CD4-positive, alpha-beta T cell (primary cell): ENCODE data around the gene STARD3. TPM values are rescaled to one million over a fixed set of nuclear protein-coding genes. Genes with fewer than 3 reads are reported as not detected.
A peak's percentile ranks its signal among the peaks of the same experiment; 100 is the strongest.

Source experiments
- ATAC-seq: fragments of 200-7000 bp; cut with Tn5 transposase; one replicate; pipeline ENCODE4 v1.10.0; 2022; ENCODE audit warnings: mild to moderate bottlenecking; ENCODE audit not compliant: poor library complexity
- CTCF ChIA-PET: fragments of 350-600 bp; sonication (Branson Sonifier 250); formaldehyde crosslinking; loops from one replicate; lab custom pipeline; 2021; ENCODE audit warnings: antibody characterized with exemption, inconsistent platforms; lab: Charles Lee
- POLR2A ChIA-PET: fragments of 350-600 bp; sonication (Branson Sonifier 250); formaldehyde crosslinking; loops from one replicate; lab custom pipeline; 2021; ENCODE audit warnings: antibody characterized with exemption, inconsistent platforms; lab: Charles Lee
- DNase-seq, 14 experiments: peaks; one replicate each; pipeline ENCODE4 v3.0.0-alpha.2; 2013 to 2020; ENCODE audit warnings: mixed read lengths in 2 of 14
- H3K27ac ChIP-seq, 2 donors: one replicate each; pipeline versions ENCODE4 v1.5.1 to v1.7.0; 2013; ENCODE audit warnings: low read length in 2 of 2, low read depth in 1 of 2, mild to moderate bottlenecking in 1 of 2
- H3K27me3 ChIP-seq, 2 experiments: 1 replicate in 1 of 2; 2 replicates in 1 of 2; pipeline versions ENCODE4 v1.6.1 to v1.7.0; 2013; ENCODE audit warnings: low read length in 2 of 2, control low read depth in 1 of 2, mild to moderate bottlenecking in 1 of 2, moderate library complexity in 1 of 2; ENCODE audit not compliant: insufficient read depth in 2 of 2, control insufficient read depth in 1 of 2
- H3K36me3 ChIP-seq: one replicate; pipeline ENCODE4 v1.6.1; 2013; ENCODE audit warnings: low read length, control low read depth; ENCODE audit not compliant: insufficient read depth
- H3K4me1 ChIP-seq: one replicate; pipeline ENCODE4 v1.6.1; 2013; ENCODE audit warnings: low read length, control low read depth; ENCODE audit not compliant: insufficient read depth
- H3K4me3 ChIP-seq: one replicate; pipeline ENCODE4 v1.5.1; 2013; ENCODE audit warnings: mild to moderate bottlenecking, low read length, moderate library complexity
- H3K9me3 ChIP-seq, 2 experiments: 1 replicate in 1 of 2; 2 replicates in 1 of 2; pipeline versions ENCODE4 v1.6.1 to v1.7.0; 2013; ENCODE audit warnings: low read length in 2 of 2, mild to moderate bottlenecking in 2 of 2, control low read depth in 1 of 2, moderate library complexity in 1 of 2; ENCODE audit not compliant: control insufficient read depth in 1 of 2, insufficient read depth in 1 of 2
- H3K27ac Mint-ChIP-seq: one replicate; pipeline ENCODE4 v1.8.0; 2020; ENCODE audit warnings: mixed read lengths
- H3K27me3 Mint-ChIP-seq: one replicate; pipeline ENCODE4 v1.8.0; 2021; ENCODE audit warnings: mixed read lengths
- H3K36me3 Mint-ChIP-seq: one replicate; pipeline ENCODE4 v1.8.0; 2021; ENCODE audit warnings: low read depth, mixed read lengths
- H3K4me1 Mint-ChIP-seq: one replicate; pipeline ENCODE4 v1.8.0; 2021; ENCODE audit warnings: low read depth, mixed read lengths
- H3K4me3 Mint-ChIP-seq: one replicate; pipeline ENCODE4 v1.8.0; 2020; ENCODE audit warnings: mild to moderate bottlenecking, mixed read lengths
- H3K9me3 Mint-ChIP-seq: one replicate; pipeline ENCODE4 v1.8.0; 2020; ENCODE audit warnings: mixed read lengths
- intact Hi-C, 2 experiments: fragments of 100-400 bp; cut with DNase I in 1 of 2; cut with micrococcal nuclease in 1 of 2; formaldehyde crosslinking; loops; one replicate each; pipeline versions ENCODE4 v1.15.1 to v1.9.0; 2023 to 2025; cut with DNase I, micrococcal nuclease
- total RNA-seq, 174 experiments: library from RNA in 2 of 174; stranded (reverse) in 2 of 174; gene quantifications; one replicate each; pipeline ENCODE4 v1.2.3 and lab custom pipeline; 2021 to 2026
- TF ChIP-seq, protein P1 (sequence below): fragments of 200-600 bp; IDR thresholded peaks from one replicate; pipeline ENCODE4 v1.8.0; 2022; ENCODE audit warnings: antibody characterized with exemption, mild to moderate bottlenecking

STARD3 gene
- total RNA-seq, 2 experiments from 2014 or later: 96.5 to 99.9 TPM

DNA sequence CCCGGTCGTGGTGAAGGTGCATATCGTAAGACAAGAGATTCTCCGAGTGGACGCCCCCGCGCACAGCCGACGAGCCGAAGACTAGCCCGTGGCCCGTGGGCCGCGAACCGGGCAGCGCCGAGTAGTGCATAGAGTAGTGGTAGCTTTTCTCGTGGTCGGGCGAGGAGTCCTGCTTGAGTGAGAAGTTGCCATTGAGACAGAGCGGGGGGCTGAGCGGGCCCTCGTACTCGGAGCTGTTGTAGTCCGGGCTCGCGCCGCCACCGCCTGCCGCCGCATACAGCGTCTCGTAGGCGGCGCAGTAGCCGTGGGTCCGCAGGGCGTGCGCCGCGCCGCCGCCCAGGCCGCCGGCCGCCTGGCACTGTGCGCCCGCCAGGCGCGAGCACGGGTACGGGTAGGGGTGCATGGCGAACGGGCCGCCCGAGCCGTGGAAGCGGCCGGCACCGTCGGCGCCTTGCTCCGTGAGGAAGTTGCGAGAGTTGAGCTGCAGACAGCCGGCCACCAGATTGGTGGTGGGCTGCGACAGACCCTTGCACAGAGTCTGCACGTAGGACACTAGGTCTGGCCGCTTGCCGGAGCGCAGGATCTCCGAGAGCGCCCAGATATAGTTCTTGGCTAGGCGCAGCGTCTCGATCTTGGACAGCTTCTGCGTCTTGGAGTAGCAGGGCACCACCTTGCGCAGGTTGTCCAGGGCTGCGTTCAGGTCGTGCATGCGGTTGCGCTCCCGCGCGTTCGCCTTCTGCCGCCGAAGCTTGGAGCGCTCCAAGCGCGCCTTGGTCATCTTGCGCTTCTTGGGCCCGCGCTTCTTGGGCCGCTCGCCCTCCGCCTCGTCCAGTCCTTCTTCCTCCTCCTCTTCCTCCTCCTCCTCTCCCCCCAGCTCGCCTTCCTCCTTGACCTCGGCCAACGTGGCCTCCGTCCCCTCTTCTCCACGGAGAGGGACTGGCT lies 31.2 kb upstream of the STARD3 start:
- Histone ChIP-seq H3K27me3 (peaks cover 76 to 88% of the 10 kb centered on the region in 2 experiments), H3K27ac (no peak overlapping the region), H3K36me3 (no peaks in the 10 kb centered on the region), H3K9me3 (peaks cover 0 to 25% of the 10 kb centered on the region in 2 experiments), H3K4me3 (no peak overlapping the region), H3K4me1 (peaks cover 48% of the 10 kb centered on the region)
- intact Hi-C loops: no loop called here
- no peaks in the 10 kb centered on the region for H3K36me3 Mint-ChIP-seq
- H3K9me3 Mint-ChIP-seq: no peaks in the 10 kb centered on the region
- peak in 1 of 14 experiments; percentile 27 for DNase-seq
- ATAC-seq: no peak
- POLR2A ChIA-PET: interaction anchor here (1.1 kb wide), 1 partner anchor 340 kb away, joined by 4 read pairs; no protein-coding TSS in a partner anchor
- H3K27me3 Mint-ChIP-seq: peaks cover 80% of the 10 kb centered on the region
- H3K27ac Mint-ChIP-seq: no peak overlapping the region
- H3K4me3 Mint-ChIP-seq: peak overlapping the region; percentile 7
- H3K4me1 Mint-ChIP-seq: peaks cover 20% of the 10 kb centered on the region
- TF ChIP-seq, protein P1, sequence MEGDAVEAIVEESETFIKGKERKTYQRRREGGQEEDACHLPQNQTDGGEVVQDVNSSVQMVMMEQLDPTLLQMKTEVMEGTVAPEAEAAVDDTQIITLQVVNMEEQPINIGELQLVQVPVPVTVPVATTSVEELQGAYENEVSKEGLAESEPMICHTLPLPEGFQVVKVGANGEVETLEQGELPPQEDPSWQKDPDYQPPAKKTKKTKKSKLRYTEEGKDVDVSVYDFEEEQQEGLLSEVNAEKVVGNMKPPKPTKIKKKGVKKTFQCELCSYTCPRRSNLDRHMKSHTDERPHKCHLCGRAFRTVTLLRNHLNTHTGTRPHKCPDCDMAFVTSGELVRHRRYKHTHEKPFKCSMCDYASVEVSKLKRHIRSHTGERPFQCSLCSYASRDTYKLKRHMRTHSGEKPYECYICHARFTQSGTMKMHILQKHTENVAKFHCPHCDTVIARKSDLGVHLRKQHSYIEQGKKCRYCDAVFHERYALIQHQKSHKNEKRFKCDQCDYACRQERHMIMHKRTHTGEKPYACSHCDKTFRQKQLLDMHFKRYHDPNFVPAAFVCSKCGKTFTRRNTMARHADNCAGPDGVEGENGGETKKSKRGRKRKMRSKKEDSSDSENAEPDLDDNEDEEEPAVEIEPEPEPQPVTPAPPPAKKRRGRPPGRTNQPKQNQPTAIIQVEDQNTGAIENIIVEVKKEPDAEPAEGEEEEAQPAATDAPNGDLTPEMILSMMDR: no peak
- CTCF ChIA-PET: interaction anchor here (4.4 kb wide), 1 partner anchor 16 kb away, joined by 17 read pairs; no protein-coding TSS in a partner anchor

DNA sequence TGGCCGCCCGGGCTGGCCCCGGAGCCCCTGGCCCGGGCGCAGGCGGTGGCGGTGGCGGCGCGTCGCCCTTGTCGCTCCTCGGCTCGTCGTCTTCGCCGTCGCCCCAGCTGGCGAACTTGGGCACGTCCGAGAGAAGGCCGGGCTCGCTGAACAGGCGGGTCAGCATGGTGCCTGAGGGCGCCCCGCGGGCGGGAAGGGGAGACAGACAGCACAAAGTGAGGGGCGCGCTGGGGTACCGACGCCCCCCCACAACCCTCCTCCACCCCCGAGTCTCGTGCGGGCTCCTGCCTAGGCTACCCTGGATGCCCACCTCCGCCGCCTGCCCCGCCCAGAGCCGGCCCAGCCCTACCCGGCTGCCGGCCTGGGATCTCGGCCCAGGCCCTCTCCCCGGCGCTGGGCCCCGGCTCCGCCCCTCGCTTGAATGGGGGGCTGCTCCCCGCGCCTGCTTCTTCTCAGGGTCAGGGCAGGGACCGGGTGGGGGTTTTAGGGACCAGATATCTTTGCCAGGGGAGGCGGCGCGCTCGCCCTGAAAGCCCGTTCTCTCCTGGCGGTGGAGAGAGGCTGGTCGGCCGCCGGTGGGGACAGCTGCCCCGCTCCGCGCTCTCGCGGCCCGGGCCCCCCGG lies 30.4 kb upstream of the STARD3 start:
- ChIA-PET POLR2A (no interaction called here), CTCF (interaction anchor here (4.4 kb wide), 1 partner anchor 15 kb away, joined by 17 read pairs; no protein-coding TSS in a partner anchor)
- ATAC-seq (no peak), DNase-seq (peak in 1 of 14 experiments; percentile 21)
- Histone ChIP-seq H3K4me1 (peaks cover 48% of the 10 kb centered on the region), H3K27me3 (peaks cover 68 to 80% of the 10 kb centered on the region in 2 experiments), H3K27ac (no peak overlapping the region), H3K9me3 (peaks cover 0 to 19% of the 10 kb centered on the region in 2 experiments), H3K36me3 (no peaks in the 10 kb centered on the region), H3K4me3 (no peak overlapping the region)
- no peaks in the 10 kb centered on the region for H3K36me3 Mint-ChIP-seq
- intact Hi-C loops: no loop called here
- H3K9me3 Mint-ChIP-seq: no peaks in the 10 kb centered on the region
- TF ChIP-seq, protein P1: no peak
- H3K27me3 Mint-ChIP-seq: peaks cover 76% of the 10 kb centered on the region
- H3K4me1 Mint-ChIP-seq: peaks cover 20% of the 10 kb centered on the region
- H3K4me3 Mint-ChIP-seq: no peak overlapping the region
- no peak overlapping the region for H3K27ac Mint-ChIP-seq

DNA sequence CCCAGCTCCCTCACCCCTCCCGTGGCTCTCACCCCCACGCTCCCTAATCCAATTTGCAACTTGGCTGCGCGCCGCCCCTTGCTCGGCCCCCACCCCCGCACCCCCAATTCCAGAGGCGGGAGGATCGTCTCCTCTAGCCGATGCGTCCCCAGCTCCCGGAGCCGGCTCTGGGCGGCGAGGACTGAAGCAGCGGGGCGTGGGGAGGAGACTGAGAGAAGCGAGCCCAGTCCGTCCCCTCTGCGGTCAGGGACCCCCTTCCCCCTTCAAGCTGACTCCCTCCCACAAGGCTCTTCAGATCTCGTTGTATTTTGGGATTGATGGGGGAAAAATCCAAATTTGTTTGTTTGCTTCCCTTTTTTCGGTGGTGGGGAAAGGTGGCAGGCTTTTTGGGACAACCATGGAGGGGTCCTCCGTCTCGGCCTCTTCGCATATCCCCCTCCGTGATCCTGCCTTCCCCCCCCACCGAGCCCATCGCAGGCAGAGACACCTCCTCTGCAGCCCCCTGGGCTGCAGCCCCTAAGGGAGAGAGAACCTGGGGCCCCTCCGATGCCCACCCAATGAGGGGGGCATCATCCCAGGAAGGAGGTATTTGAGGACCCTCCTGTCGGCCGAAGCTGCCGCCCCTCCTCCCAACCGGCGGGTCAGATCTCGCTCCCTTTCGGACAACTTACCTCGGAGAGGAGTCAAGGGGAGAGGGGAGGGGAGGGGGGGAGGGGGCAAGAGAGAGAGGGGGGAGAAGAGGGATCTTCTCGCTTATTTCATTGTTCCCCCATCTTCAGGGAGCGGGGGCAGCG lies 29.7 kb upstream of the STARD3 start:
- Mint-ChIP-seq H3K9me3 (no peaks in the 10 kb centered on the region), H3K4me3 (no peak overlapping the region), H3K4me1 (peaks cover 20% of the 10 kb centered on the region), H3K27me3 (peaks cover 69% of the 10 kb centered on the region), H3K27ac (no peak overlapping the region), H3K36me3 (no peaks in the 10 kb centered on the region)
- ChIA-PET CTCF (interaction anchor here (4.4 kb wide), 1 partner anchor 15 kb away, joined by 17 read pairs; no protein-coding TSS in a partner anchor), POLR2A (no interaction called here)
- Histone ChIP-seq H3K4me3 (no peak overlapping the region), H3K4me1 (peaks cover 48% of the 10 kb centered on the region), H3K9me3 (peaks cover 0 to 21% of the 10 kb centered on the region in 2 experiments), H3K27ac (no peak overlapping the region), H3K27me3 (peaks cover 61 to 73% of the 10 kb centered on the region in 2 experiments), H3K36me3 (no peaks in the 10 kb centered on the region)
- ATAC-seq (no peak), DNase-seq (no peak)
- intact Hi-C loops: no loop called here
- TF ChIP-seq, protein P1: no peak
